ENCODE data around the gene NFKBIA.
"Not testable (repeated sequence)": the region's sequence is repeated elsewhere in the genome, so short reads cannot be mapped to it uniquely, and the experiment has no call there.

NFKBIA gene

GRCh38 chr14:35366521-35366976 is 38.0 kb downstream of the NFKBIA start:
- no peak for DNase-seq

GRCh38 chr14:35366056-35366451 is 38.5 kb downstream of the NFKBIA start:
- no peak for DNase-seq

- peak; percentile 71 for DNase-seq
Measured at GRCh38 chr14:35365130-35366055, 39.2 kb downstream of the NFKBIA start.

GRCh38 chr14:35362911-35363374 is 41.6 kb downstream of the NFKBIA start:
- no peak for DNase-seq

- no peak for DNase-seq
Measured at GRCh38 chr14:35362450-35362849, 42.1 kb downstream of the NFKBIA start.

- DNase-seq: no peak
Measured at GRCh38 chr14:35361141-35361480, 43.4 kb downstream of the NFKBIA start.

- DNase-seq: not testable (repeated sequence)
Measured at GRCh38 chr14:35359655-35360054, 44.9 kb downstream of the NFKBIA start.

- no peak for DNase-seq
Measured at GRCh38 chr14:35355981-35356841, 48.3 kb downstream of the NFKBIA start.

- not testable (repeated sequence) for DNase-seq
Measured at GRCh38 chr14:35355235-35355634, 49.3 kb downstream of the NFKBIA start.

GRCh38 chr14:35353409-35354172 is 51.0 kb downstream of the NFKBIA start:
- DNase-seq: no peak

GRCh38 chr14:35352274-35353233 is 52.0 kb downstream of the NFKBIA start:
- DNase-seq: no peak

- DNase-seq: no peak
Measured at GRCh38 chr14:35351897-35352273, 52.7 kb downstream of the NFKBIA start.

Data from activated CD8-positive, alpha-beta memory T cell treated with anti-CD3 and anti-CD28 coated beads, Interleukin-2, amount 50 U/mL, for 4 hours (primary cell).